HepG2 (cell line): ENCODE results near the gene NDUFS2. TPM values are rescaled to one million over a fixed set of nuclear protein-coding genes. Genes with fewer than 3 reads are reported as not detected.
A peak's percentile ranks its signal among the peaks of the same experiment; 100 is the strongest.

Experiments
- ARID4A ChIP-seq: sonication (generic); formaldehyde crosslinking; IDR thresholded peaks from 2 replicates; pipeline ENCODE4 v1.5.0; 2020; ENCODE audit warnings: mild to moderate bottlenecking, missing genetic modification reagents, borderline replicate concordance
- FOXK2 ChIP-seq: fragments of 450-650 bp; IDR thresholded peaks from 2 replicates; pipeline ENCODE4 v1.6.1; 2016
- GZF1 ChIP-seq: sonication (generic); formaldehyde crosslinking; IDR thresholded peaks from 2 replicates; pipeline ENCODE4 v1.5.1; 2020; ENCODE audit warnings: mild to moderate bottlenecking, missing genetic modification reagents
- HNF1B ChIP-seq: sonication (generic); formaldehyde crosslinking; IDR thresholded peaks from 2 replicates; pipeline ENCODE4 v1.5.1; 2020; ENCODE audit warnings: mild to moderate bottlenecking, moderate library complexity, missing genetic modification reagents
- MED1 ChIP-seq: sonication (generic); formaldehyde crosslinking; IDR thresholded peaks from 2 replicates; pipeline ENCODE4 v1.4.0; 2020; ENCODE audit warnings: missing genetic modification reagents
- NFATC3 ChIP-seq: sonication (generic); formaldehyde crosslinking; IDR thresholded peaks from 2 replicates; pipeline ENCODE4 v1.5.1; 2020; ENCODE audit warnings: mild to moderate bottlenecking, missing genetic modification reagents
- NFYB ChIP-seq: sonication (generic); formaldehyde crosslinking; IDR thresholded peaks from 2 replicates; pipeline ENCODE4 v1.4.0; 2020; ENCODE audit warnings: missing genetic modification reagents
- NR1H2 ChIP-seq: sonication (generic); formaldehyde crosslinking; IDR thresholded peaks from 2 replicates; pipeline ENCODE4 v1.8.1; 2022; ENCODE audit warnings: low read depth, missing genetic modification reagents, borderline replicate concordance
- PATZ1 ChIP-seq: sonication (generic); formaldehyde crosslinking; IDR thresholded peaks from 2 replicates; pipeline ENCODE4 v1.4.0; 2020; ENCODE audit warnings: missing genetic modification reagents
- STAT6 ChIP-seq: sonication (generic); formaldehyde crosslinking; IDR thresholded peaks from 2 replicates; pipeline ENCODE4 v1.4.0; 2020; ENCODE audit warnings: missing genetic modification reagents, mild to moderate bottlenecking, borderline replicate concordance
- USF2 ChIP-seq, 2 experiments: sonication (generic) in 1 of 2; formaldehyde crosslinking in 1 of 2; IDR thresholded peaks; 2 replicates each; pipeline versions ENCODE4 v1.5.1 to v1.6.1; 2011 to 2020; ENCODE audit warnings: borderline replicate concordance in 1 of 2, low read depth in 1 of 2, low read length in 1 of 2, mild to moderate bottlenecking in 1 of 2, missing genetic modification reagents in 1 of 2, moderate library complexity in 1 of 2
- XBP1 ChIP-seq: sonication (generic); formaldehyde crosslinking; IDR thresholded peaks from 2 replicates; pipeline ENCODE4 v1.5.0; 2020; ENCODE audit warnings: missing genetic modification reagents
- ZBTB3 ChIP-seq: sonication (generic); formaldehyde crosslinking; IDR thresholded peaks from 2 replicates; pipeline ENCODE4 v1.4.0; 2020; ENCODE audit warnings: low read depth, mild to moderate bottlenecking, moderate library complexity, missing genetic modification reagents, borderline replicate concordance
- ZNF839 ChIP-seq: sonication (generic); formaldehyde crosslinking; IDR thresholded peaks from 2 replicates; pipeline ENCODE4 v1.4.0; 2020; ENCODE audit warnings: missing genetic modification reagents, mild to moderate bottlenecking, borderline replicate concordance
- polyA plus RNA-seq, 8 experiments: library from polyadenylated mRNA; depleted of rRNA in 3 of 8; stranded (reverse) in 7 of 8; unstranded in 1 of 8; fragments of >200 nt; fragmentation: Illumina TruSeq in 4 of 8; extraction: Trizol in 4 of 8; gene quantifications; 2 replicates each; pipeline versions ENCODE4 v1.2.1 to v1.2.3, GENCODE V29; 2011 to 2016; ENCODE audit warnings: low read depth in 4 of 8, missing spikeins in 1 of 8, mixed read lengths in 1 of 8; ENCODE audit not compliant: insufficient read depth in 1 of 8
- total RNA-seq, 5 experiments: library from RNA; depleted of rRNA; stranded (reverse); fragments of >200 nt; fragmentation: Illumina TruSeq; extraction: Trizol; gene quantifications; 2 replicates each; pipeline ENCODE4 v1.2.3, GENCODE V29; 2016; ENCODE audit warnings: low read depth in 1 of 5

Gene NDUFS2
- total and polyA plus RNA-seq, 2 of the 13 experiments (the other 11 are each of a cell fraction or from before 2014, with no cell fraction given) = 89.9 to 118 TPM

GRCh38 chr1:161223805-161224694 lies 21.9 kb downstream of the NDUFS2 start (continued):
- TF ChIP-seq USF2 (IDR thresholded peaks at IDR 0.05; ENCODE audit: low read depth, low read length) (no peak), USF2 (CRISPR knock-in tag; IDR thresholded peaks at IDR 0.05; ENCODE audit: borderline replicate concordance) (peak; percentile 78; the same call in 1 of the 2 replicates), NFYB (CRISPR knock-in tag) (peak; percentile 11; the same call in 1 of the 2 replicates), ARID4A (CRISPR knock-in tag) (0 out of 2 replicates have a peak, but pooled peaks have one; percentile 39), NFATC3 (CRISPR knock-in tag) (no peak), GZF1 (CRISPR knock-in tag) (no peak), ZNF839 (no peak), STAT6 (CRISPR knock-in tag) (no peak; the same call in 1 of the 2 replicates), NR1H2 (no peak), XBP1 (no peak), PATZ1 (CRISPR knock-in tag) (peak; percentile 93), ZBTB3 (CRISPR knock-in tag) (no peak), HNF1B (CRISPR knock-in tag) (peak; percentile 98), MED1 (CRISPR knock-in tag) (peak; percentile 97), FOXK2 (peak; percentile 23; the same call in 1 of the 2 replicates)
